Tibial nerve (tissue), 4 donors: Measurements from ENCODE around the gene CAMSAP2.

Experiments
- EP300 ChIP-seq, 2 donors: sonication (generic); formaldehyde crosslinking; IDR thresholded peaks; one replicate each; pipeline ENCODE4 v1.6.1; 2017; ENCODE audit warnings: antibody characterized with exemption in 2 of 2, mild to moderate bottlenecking in 1 of 2
- POLR2A ChIP-seq, 2 donors: fragments of 450-650 bp; IDR thresholded peaks; one replicate each; pipeline ENCODE4 v1.6.1; 2017; ENCODE audit warnings: antibody characterized with exemption in 2 of 2, mild to moderate bottlenecking in 2 of 2, moderate library complexity in 2 of 2
- TF ChIP-seq, protein P1 (sequence below), 5 experiments: fragments of 200-600 bp in 3 of 5; fragments of 450-650 bp in 2 of 5; sonication (generic) in 3 of 5; IDR thresholded peaks; one replicate each; pipeline ENCODE4 v1.5.1; 2016 to 2019; ENCODE audit warnings: antibody characterized with exemption in 5 of 5, mild to moderate bottlenecking in 3 of 5, moderate library complexity in 2 of 5

DNA sequence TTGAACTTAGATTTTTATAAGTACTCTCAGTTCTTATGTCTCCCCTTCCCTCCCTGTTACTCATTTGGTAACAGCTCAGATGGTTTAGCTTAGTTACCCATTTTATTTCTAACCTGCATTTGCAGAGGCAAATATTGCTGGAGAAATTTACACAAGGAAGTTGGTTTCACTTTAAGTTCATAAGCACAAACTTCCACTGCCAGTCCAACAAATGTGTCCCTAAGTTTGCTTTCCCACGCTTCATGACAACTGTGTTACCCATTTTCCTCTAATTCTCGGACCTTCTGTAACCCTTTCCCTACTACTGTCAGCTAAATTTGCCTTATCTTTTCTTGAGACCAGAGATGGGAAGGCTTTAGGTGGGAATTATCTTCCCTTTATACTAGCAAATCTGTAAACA is 70.2 kb downstream of the CAMSAP2 start:
- no peak for TF ChIP-seq POLR2A (IDR thresholded peaks at IDR 0.05)
- TF ChIP-seq, protein P1, sequence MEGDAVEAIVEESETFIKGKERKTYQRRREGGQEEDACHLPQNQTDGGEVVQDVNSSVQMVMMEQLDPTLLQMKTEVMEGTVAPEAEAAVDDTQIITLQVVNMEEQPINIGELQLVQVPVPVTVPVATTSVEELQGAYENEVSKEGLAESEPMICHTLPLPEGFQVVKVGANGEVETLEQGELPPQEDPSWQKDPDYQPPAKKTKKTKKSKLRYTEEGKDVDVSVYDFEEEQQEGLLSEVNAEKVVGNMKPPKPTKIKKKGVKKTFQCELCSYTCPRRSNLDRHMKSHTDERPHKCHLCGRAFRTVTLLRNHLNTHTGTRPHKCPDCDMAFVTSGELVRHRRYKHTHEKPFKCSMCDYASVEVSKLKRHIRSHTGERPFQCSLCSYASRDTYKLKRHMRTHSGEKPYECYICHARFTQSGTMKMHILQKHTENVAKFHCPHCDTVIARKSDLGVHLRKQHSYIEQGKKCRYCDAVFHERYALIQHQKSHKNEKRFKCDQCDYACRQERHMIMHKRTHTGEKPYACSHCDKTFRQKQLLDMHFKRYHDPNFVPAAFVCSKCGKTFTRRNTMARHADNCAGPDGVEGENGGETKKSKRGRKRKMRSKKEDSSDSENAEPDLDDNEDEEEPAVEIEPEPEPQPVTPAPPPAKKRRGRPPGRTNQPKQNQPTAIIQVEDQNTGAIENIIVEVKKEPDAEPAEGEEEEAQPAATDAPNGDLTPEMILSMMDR (IDR thresholded peaks at IDR 0.05) = no peak
- TF ChIP-seq EP300 (IDR thresholded peaks at IDR 0.05) = no peak
